Muscle of arm (tissue), 14 donors: ENCODE measurements around the gene ACRBP. TPM values are rescaled to one million over a fixed set of nuclear protein-coding genes. Genes with fewer than 3 reads are reported as not detected.

Experiments
- DNase-seq: peaks from one replicate; pipeline ENCODE4 v3.0.0-alpha.2; 2013
- long read RNA-seq, 11 donors: transcript quantifications; one replicate each; lab custom pipeline, GENCODE V29; 2026
- polyA plus RNA-seq, 12 donors: library from polyadenylated mRNA; unstranded; fragments of 120-200 nt; gene quantifications; one replicate each; pipeline ENCODE4 v1.2.1, GENCODE V29; 2013; ENCODE audit not compliant: insufficient read length in 12 of 12

Gene ACRBP
- polyA plus RNA-seq: 1 to 10 TPM in 10 of 12 donors, not detected in 2; 1.4 to 5.3 (median 2.7) TPM
- long read RNA-seq, donor 1, partial matches to known transcripts: 0 of 1 reads
- long read RNA-seq, donor 1, other reads (novel, unspliced or antisense): 0 of 1 reads
- long read RNA-seq, donor 2: 0 reads
- long read RNA-seq, donor 3: 0 reads
- long read RNA-seq, donor 4: 0 reads
- long read RNA-seq, donor 5: 0 reads
- long read RNA-seq, donor 6: 0 reads
- long read RNA-seq, donor 7: 0 reads
- long read RNA-seq, donor 8, partial matches to known transcripts: 0 of 1 reads
- long read RNA-seq, donor 8, other reads (novel, unspliced or antisense): 0 of 1 reads
- long read RNA-seq, donor 9: 0 reads
- long read RNA-seq, donor 10: 0 reads
- long read RNA-seq, donor 11: 0 reads

- DNase-seq: peak; percentile 55
These were observed at the start of gene ACRBP for GRCh38 chr12:6647083-6647604. Gene ACRBP (minus strand): TSS chr12:6647432. CDS start chr12:6647366, 66 bp downstream.

- no peak for DNase-seq
These were observed 48.2 kb upstream of the ACRBP start for GRCh38 chr12:6695313-6696045.

GRCh38 chr12:6694701-6695100 lies 47.5 kb upstream of the ACRBP start:
- DNase-seq: no peak

GRCh38 chr12:6693832-6694355 lies 46.7 kb upstream of the ACRBP start:
- no peak for DNase-seq

- DNase-seq: no peak
These were observed 45.7 kb upstream of the ACRBP start for GRCh38 chr12:6692888-6693287.

- no peak for DNase-seq
These were observed 44.2 kb upstream of the ACRBP start for GRCh38 chr12:6691473-6691872.

GRCh38 chr12:6688999-6689882 lies 42.0 kb upstream of the ACRBP start, which contains the start of gene ZNF384:
Gene ZNF384 (minus strand): TSS chr12:6689375. CDS start chr12:6679520, 9,855 bp downstream.
- peak; percentile 100 for DNase-seq

GRCh38 chr12:6688543-6688998 lies 41.3 kb upstream of the ACRBP start:
- no peak for DNase-seq

GRCh38 chr12:6685814-6686213 lies 38.6 kb upstream of the ACRBP start:
- DNase-seq: no peak

- no peak for DNase-seq
These were observed 37.4 kb upstream of the ACRBP start for GRCh38 chr12:6684609-6685008.

GRCh38 chr12:6676962-6677361 lies 29.7 kb upstream of the ACRBP start:
- DNase-seq: no peak

- no peak for DNase-seq
These were observed 24.9 kb upstream of the ACRBP start for GRCh38 chr12:6672143-6672542.

- no peak for DNase-seq
These were observed 20.5 kb upstream of the ACRBP start for GRCh38 chr12:6667559-6668210.

GRCh38 chr12:6666211-6666610 lies 19.0 kb upstream of the ACRBP start:
- DNase-seq: no peak

GRCh38 chr12:6664902-6665301 lies 17.7 kb upstream of the ACRBP start:
- no peak for DNase-seq

GRCh38 chr12:6662906-6663742 lies 15.9 kb upstream of the ACRBP start, which contains the start of gene ING4:
Gene ING4 (minus strand): TSS chr12:6663119. CDS start chr12:6663101, 18 bp downstream.
- DNase-seq: peak; percentile 99

GRCh38 chr12:6662602-6662905 lies 15.3 kb upstream of the ACRBP start:
- no peak for DNase-seq

GRCh38 chr12:6653987-6654386 lies 6.8 kb upstream of the ACRBP start:
- DNase-seq: no peak

- DNase-seq: no peak
These were observed 6.1 kb upstream of the ACRBP start for GRCh38 chr12:6653342-6653741.

GRCh38 chr12:6652391-6652790 lies 5.2 kb upstream of the ACRBP start:
- DNase-seq: no peak
